IMR-90 (cell line): ENCODE data around the gene REG1A.

Source experiments
- BHLHE40 ChIP-seq: fragments of 150-350 bp; IDR thresholded peaks from 2 replicates; pipeline ENCODE4 v1.6.1; 2016; ENCODE audit warnings: mild to moderate bottlenecking, low read depth, low read length
- CEBPB ChIP-seq: IDR thresholded peaks from 2 replicates; pipeline ENCODE4 v1.6.1; 2012; ENCODE audit warnings: low read depth, low read length, improper control_type of control experiment
- CTCF ChIP-seq: conservative IDR thresholded peaks from 2 replicates; pipeline ENCODE4 v1.5.1; 2012; ENCODE audit warnings: mild to moderate bottlenecking, low read depth, low read length, improper control_type of control experiment
- ELK1 ChIP-seq: fragments of 150-350 bp; IDR thresholded peaks from 2 replicates; pipeline ENCODE4 v1.6.1; 2016; ENCODE audit warnings: low read depth, mild to moderate bottlenecking, low read length, moderate library complexity, borderline replicate concordance
- MAFK ChIP-seq: IDR thresholded peaks from 2 replicates; pipeline ENCODE4 v1.6.1; 2012; ENCODE audit warnings: low read depth, low read length, improper control_type of control experiment
- MXI1 ChIP-seq: IDR thresholded peaks from 2 replicates; pipeline ENCODE4 v1.6.1; 2012; ENCODE audit warnings: low read depth, mild to moderate bottlenecking, low read length, moderate library complexity, borderline replicate concordance
- NFE2L2 ChIP-seq: fragments of 150-350 bp; IDR thresholded peaks from 2 replicates; pipeline ENCODE4 v1.6.1; 2016; ENCODE audit warnings: low read depth, mild to moderate bottlenecking, low read length
- POLR2A ChIP-seq: IDR thresholded peaks from 2 replicates; pipeline ENCODE4 v1.6.1; 2012; ENCODE audit warnings: mild to moderate bottlenecking, low read depth, low read length
- RAD21 ChIP-seq: IDR thresholded peaks from 2 replicates; pipeline ENCODE4 v1.6.1; 2012; ENCODE audit warnings: low read length, improper control_type of control experiment
- RCOR1 ChIP-seq: IDR thresholded peaks from 2 replicates; pipeline ENCODE4 v1.6.1; 2012; ENCODE audit warnings: mild to moderate bottlenecking, low read length, improper control_type of control experiment; ENCODE audit not compliant: insufficient replicate concordance
- SMC3 ChIP-seq: fragments of 150-350 bp; IDR thresholded peaks from 2 replicates; pipeline ENCODE4 v1.6.1; 2016; ENCODE audit warnings: low read depth, mild to moderate bottlenecking, antibody characterized with exemption, low read length, moderate library complexity
- TF ChIP-seq, protein P1 (sequence below): fragments of 150-350 bp; IDR thresholded peaks from 2 replicates; pipeline ENCODE4 v1.6.1; 2017; ENCODE audit warnings: mild to moderate bottlenecking, antibody characterized with exemption, low read length, low read depth

DNA sequence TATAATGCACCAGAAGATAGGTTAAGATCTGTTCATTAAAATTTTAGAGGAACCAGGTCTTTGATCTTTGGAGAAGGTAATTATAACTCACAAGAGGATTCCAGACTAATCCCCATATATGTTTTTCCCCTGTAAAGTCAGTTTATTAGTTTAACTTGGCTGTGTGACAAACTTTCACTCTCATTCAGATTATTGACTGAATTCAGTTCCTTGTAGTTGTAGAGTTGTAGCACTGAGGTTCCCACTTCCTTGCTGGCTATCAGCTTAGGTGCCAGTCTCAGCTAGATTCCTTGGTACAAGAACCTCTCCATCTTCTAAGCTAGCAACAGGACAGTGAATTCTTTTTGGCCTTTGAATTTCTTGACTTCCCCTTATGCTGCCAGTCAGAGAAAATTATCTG lies 19.1 kb downstream of the REG1A start:
- no peak for TF ChIP-seq CTCF
- TF ChIP-seq POLR2A = no peak
- TF ChIP-seq, protein P1, sequence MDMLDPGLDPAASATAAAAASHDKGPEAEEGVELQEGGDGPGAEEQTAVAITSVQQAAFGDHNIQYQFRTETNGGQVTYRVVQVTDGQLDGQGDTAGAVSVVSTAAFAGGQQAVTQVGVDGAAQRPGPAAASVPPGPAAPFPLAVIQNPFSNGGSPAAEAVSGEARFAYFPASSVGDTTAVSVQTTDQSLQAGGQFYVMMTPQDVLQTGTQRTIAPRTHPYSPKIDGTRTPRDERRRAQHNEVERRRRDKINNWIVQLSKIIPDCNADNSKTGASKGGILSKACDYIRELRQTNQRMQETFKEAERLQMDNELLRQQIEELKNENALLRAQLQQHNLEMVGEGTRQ = no peak
- TF ChIP-seq MXI1 = no peak
- TF ChIP-seq SMC3 = no peak
- TF ChIP-seq RAD21 = no peak
- TF ChIP-seq RCOR1 = no peak
- no peak for TF ChIP-seq BHLHE40
- no peak for TF ChIP-seq CEBPB
- no peak for TF ChIP-seq MAFK
- no peak for TF ChIP-seq ELK1
- no peak for TF ChIP-seq NFE2L2
